Parathyroid adenoma (tissue), 2 donors: Measurements from ENCODE around the gene KIRREL3.

Experiments
- H2AFZ ChIP-seq: fragments of 300-600 bp; sonication (generic); one replicate; pipeline ENCODE4 v1.7.0; 2017; ENCODE audit warnings: antibody characterized with exemption, mild to moderate bottlenecking
- H3K27ac ChIP-seq: fragments of 300-600 bp; sonication (generic); one replicate; pipeline ENCODE4 v1.7.0; 2017
- H3K27me3 ChIP-seq: fragments of 300-600 bp; sonication (generic); one replicate; pipeline ENCODE4 v1.7.0; 2017; ENCODE audit warnings: low read length; ENCODE audit not compliant: control insufficient read depth, insufficient read depth
- H3K36me3 ChIP-seq: fragments of 300-600 bp; sonication (generic); one replicate; pipeline ENCODE4 v1.7.0; 2017; ENCODE audit warnings: low read length; ENCODE audit not compliant: control insufficient read depth, insufficient read depth
- H3K4me1 ChIP-seq: fragments of 300-600 bp; sonication (generic); one replicate; pipeline ENCODE4 v1.7.0; 2017; ENCODE audit warnings: control low read depth
- H3K4me2 ChIP-seq: fragments of 300-600 bp; sonication (generic); one replicate; pipeline ENCODE4 v1.7.0; 2017; ENCODE audit warnings: low read length
- H3K4me3 ChIP-seq: fragments of 300-600 bp; sonication (generic); one replicate; pipeline ENCODE4 v1.7.0; 2017; ENCODE audit warnings: low read depth, low read length
- H3K79me2 ChIP-seq: fragments of 300-600 bp; sonication (generic); one replicate; pipeline ENCODE4 v1.7.0; 2017; ENCODE audit warnings: control low read depth
- H3K9ac ChIP-seq: fragments of 300-600 bp; sonication (generic); one replicate; pipeline ENCODE4 v1.7.0; 2017; ENCODE audit warnings: mild to moderate bottlenecking
- H3K9me3 ChIP-seq: fragments of 300-600 bp; sonication (generic); one replicate; pipeline ENCODE4 v1.7.0; 2017; ENCODE audit warnings: low read length; ENCODE audit not compliant: control insufficient read depth
- TF ChIP-seq, protein P1 (sequence below): fragments of 300-600 bp; sonication (generic); IDR thresholded peaks from one replicate; pipeline ENCODE4 v1.7.0; 2017; ENCODE audit warnings: antibody characterized with exemption, mild to moderate bottlenecking
- donor health status: primary hyperparathyroidism.

KIRREL3 gene

GRCh38 chr11:126697936-126698335, 302.6 kb downstream of the KIRREL3 start:
- TF ChIP-seq, protein P1, sequence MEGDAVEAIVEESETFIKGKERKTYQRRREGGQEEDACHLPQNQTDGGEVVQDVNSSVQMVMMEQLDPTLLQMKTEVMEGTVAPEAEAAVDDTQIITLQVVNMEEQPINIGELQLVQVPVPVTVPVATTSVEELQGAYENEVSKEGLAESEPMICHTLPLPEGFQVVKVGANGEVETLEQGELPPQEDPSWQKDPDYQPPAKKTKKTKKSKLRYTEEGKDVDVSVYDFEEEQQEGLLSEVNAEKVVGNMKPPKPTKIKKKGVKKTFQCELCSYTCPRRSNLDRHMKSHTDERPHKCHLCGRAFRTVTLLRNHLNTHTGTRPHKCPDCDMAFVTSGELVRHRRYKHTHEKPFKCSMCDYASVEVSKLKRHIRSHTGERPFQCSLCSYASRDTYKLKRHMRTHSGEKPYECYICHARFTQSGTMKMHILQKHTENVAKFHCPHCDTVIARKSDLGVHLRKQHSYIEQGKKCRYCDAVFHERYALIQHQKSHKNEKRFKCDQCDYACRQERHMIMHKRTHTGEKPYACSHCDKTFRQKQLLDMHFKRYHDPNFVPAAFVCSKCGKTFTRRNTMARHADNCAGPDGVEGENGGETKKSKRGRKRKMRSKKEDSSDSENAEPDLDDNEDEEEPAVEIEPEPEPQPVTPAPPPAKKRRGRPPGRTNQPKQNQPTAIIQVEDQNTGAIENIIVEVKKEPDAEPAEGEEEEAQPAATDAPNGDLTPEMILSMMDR, result no peak
- no peak overlapping the region for H3K4me2 ChIP-seq
- no peaks in the 10 kb centered on the region for H3K36me3 ChIP-seq
- no peaks in the 10 kb centered on the region for H3K79me2 ChIP-seq
- H3K4me1 ChIP-seq, result no peaks in the 10 kb centered on the region
- no peak overlapping the region for H3K27ac ChIP-seq
- H3K4me3 ChIP-seq, result no peak overlapping the region
- no peak overlapping the region for H2AFZ ChIP-seq
- H3K9ac ChIP-seq, result no peak overlapping the region
- H3K9me3 ChIP-seq, result no peaks in the 10 kb centered on the region
- H3K27me3 ChIP-seq, result no peaks in the 10 kb centered on the region

- Histone ChIP-seq H3K9me3 (no peaks in the 10 kb centered on the region), H2AFZ (no peak overlapping the region), H3K4me3 (no peak overlapping the region), H3K27ac (no peak overlapping the region), H3K4me2 (no peak overlapping the region), H3K27me3 (no peaks in the 10 kb centered on the region), H3K36me3 (no peaks in the 10 kb centered on the region), H3K9ac (no peak overlapping the region), H3K4me1 (no peaks in the 10 kb centered on the region), H3K79me2 (no peaks in the 10 kb centered on the region)
- TF ChIP-seq, protein P1, result no peak
Observed at GRCh38 chr11:126696982-126697381, 303.6 kb downstream of the KIRREL3 start.

- Histone ChIP-seq H3K36me3 (no peaks in the 10 kb centered on the region), H3K27ac (no peak overlapping the region), H3K4me2 (no peak overlapping the region), H2AFZ (no peak overlapping the region), H3K27me3 (no peaks in the 10 kb centered on the region), H3K79me2 (no peaks in the 10 kb centered on the region), H3K9ac (no peak overlapping the region), H3K4me3 (no peak overlapping the region), H3K9me3 (no peaks in the 10 kb centered on the region), H3K4me1 (no peaks in the 10 kb centered on the region)
- TF ChIP-seq, protein P1, result no peak
Observed at GRCh38 chr11:126695293-126695692, 305.3 kb downstream of the KIRREL3 start.

- TF ChIP-seq, protein P1, result no peak
- H3K4me1 ChIP-seq, result no peaks in the 10 kb centered on the region
- H3K9ac ChIP-seq, result no peak overlapping the region
- no peaks in the 10 kb centered on the region for H3K9me3 ChIP-seq
- no peak overlapping the region for H3K27ac ChIP-seq
- no peak overlapping the region for H3K4me3 ChIP-seq
- H3K36me3 ChIP-seq, result no peaks in the 10 kb centered on the region
- no peak overlapping the region for H3K4me2 ChIP-seq
- no peaks in the 10 kb centered on the region for H3K27me3 ChIP-seq
- no peaks in the 10 kb centered on the region for H3K79me2 ChIP-seq
- no peak overlapping the region for H2AFZ ChIP-seq
Observed at GRCh38 chr11:126694065-126694625, 306.4 kb downstream of the KIRREL3 start.

GRCh38 chr11:126687477-126687876, 313.1 kb downstream of the KIRREL3 start:
- Histone ChIP-seq H3K4me2 (no peak overlapping the region), H3K27ac (no peak overlapping the region), H3K79me2 (no peaks in the 10 kb centered on the region), H3K9ac (no peak overlapping the region), H3K4me1 (no peaks in the 10 kb centered on the region), H3K36me3 (no peaks in the 10 kb centered on the region), H3K27me3 (no peaks in the 10 kb centered on the region), H3K4me3 (no peak overlapping the region), H3K9me3 (no peaks in the 10 kb centered on the region), H2AFZ (no peak overlapping the region)
- TF ChIP-seq, protein P1, result no peak
